Fibroblast of lung (primary cell): ENCODE measurements around the gene SPOCK1.

Source experiments
- EZH2 ChIP-seq: IDR thresholded peaks from 2 replicates; pipeline ENCODE4 v1.5.1; 2012; ENCODE audit warnings: low read length, control low read depth, mild to moderate bottlenecking; ENCODE audit errors: missing control alignments
- TF ChIP-seq, protein P1 (sequence below), 2 donors: IDR thresholded peaks in 1 of 2; conservative IDR thresholded peaks in 1 of 2; 1 replicate in 1 of 2; 2 replicates in 1 of 2; pipeline ENCODE4 v1.5.1; 2011 to 2012; ENCODE audit warnings: low read length in 2 of 2, control low read depth in 1 of 2, inconsistent platforms in 1 of 2, low read depth in 1 of 2, mild to moderate bottlenecking in 1 of 2

DNA sequence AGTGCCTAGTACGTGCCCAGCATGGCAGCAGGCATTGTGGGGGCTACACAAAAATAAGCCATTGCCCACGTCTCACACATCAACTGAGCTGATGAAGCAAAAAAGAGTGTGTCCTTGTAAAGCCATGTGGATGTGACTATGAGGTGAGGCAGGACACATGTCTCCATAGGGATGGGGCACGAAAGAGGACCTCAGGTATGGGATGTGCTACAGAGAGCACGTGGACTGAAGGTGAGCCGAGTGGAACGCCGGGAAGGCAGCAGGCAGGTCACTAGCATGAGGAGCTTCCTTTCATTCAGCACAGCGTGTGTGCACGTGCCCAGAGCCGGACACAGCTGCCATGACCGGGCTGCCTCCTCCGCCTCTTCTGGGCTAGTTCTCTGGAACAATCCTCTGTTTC is 429.8 kb downstream of the SPOCK1 start:
- TF ChIP-seq, protein P1, sequence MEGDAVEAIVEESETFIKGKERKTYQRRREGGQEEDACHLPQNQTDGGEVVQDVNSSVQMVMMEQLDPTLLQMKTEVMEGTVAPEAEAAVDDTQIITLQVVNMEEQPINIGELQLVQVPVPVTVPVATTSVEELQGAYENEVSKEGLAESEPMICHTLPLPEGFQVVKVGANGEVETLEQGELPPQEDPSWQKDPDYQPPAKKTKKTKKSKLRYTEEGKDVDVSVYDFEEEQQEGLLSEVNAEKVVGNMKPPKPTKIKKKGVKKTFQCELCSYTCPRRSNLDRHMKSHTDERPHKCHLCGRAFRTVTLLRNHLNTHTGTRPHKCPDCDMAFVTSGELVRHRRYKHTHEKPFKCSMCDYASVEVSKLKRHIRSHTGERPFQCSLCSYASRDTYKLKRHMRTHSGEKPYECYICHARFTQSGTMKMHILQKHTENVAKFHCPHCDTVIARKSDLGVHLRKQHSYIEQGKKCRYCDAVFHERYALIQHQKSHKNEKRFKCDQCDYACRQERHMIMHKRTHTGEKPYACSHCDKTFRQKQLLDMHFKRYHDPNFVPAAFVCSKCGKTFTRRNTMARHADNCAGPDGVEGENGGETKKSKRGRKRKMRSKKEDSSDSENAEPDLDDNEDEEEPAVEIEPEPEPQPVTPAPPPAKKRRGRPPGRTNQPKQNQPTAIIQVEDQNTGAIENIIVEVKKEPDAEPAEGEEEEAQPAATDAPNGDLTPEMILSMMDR (conservative IDR thresholded peaks at IDR 0.05 in 1 of 2, IDR thresholded peaks at IDR 0.05 in 1 of 2; ENCODE audit: low read depth in 1 of 2, low read length in 2 of 2): no peak
- TF ChIP-seq EZH2: no peak
